Fibroblast of villous mesenchyme (primary cell): ENCODE results near the gene ZNF594. TPM values are rescaled to one million over a fixed set of nuclear protein-coding genes. Genes with fewer than 3 reads are reported as not detected.

Experiments
- DNase-seq: peaks from one replicate; pipeline ENCODE4 v3.0.0-alpha.2; 2010; ENCODE audit warnings: low read depth
- H3K4me3 ChIP-seq: 2 replicates; pipeline ENCODE4 v1.5.1; 2011; ENCODE audit warnings: low read depth, mild to moderate bottlenecking, low read length
- CTCF ChIP-seq: IDR thresholded peaks from 2 replicates; pipeline ENCODE4 v1.5.1; 2012; ENCODE audit warnings: low read depth, mild to moderate bottlenecking, low read length; ENCODE audit not compliant: insufficient read depth
- total RNA-seq: library from RNA; depleted of rRNA; stranded (reverse); fragments of >200 nt; gene quantifications from 2 replicates; pipeline ENCODE4 v1.2.3, GENCODE V29; 2012

Gene ZNF594
- total RNA-seq, 1 donor, result 11.7 TPM

DNA sequence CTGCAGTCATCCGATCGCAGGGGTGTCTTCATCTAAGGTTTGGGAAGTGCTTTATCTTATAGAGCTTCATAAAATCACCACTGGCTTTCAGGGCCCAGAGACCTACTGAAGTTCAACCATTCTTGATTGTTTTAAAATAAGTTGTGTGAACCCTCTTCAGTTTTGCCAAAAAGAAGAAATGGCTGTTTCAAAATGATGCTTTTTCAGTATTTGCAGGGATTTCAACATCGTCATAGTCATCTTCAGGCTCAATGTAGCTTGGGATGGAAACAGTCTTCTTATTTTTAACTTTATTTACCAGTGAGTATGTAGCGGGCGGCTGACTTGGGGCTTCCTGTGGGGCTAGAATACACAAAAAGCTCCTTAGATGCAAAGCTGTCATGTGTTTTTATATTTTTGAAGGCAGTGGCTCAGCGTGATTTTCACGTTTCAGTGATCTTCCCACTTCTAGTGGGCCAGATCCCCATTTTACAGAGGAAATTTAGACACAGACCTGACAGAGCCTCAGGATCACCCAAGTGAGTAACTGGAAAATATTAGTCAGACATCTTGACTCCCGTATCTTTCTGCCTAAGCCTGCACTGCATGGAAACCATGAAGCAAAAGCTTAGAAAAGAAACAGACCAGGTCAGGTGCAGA is 19.1 kb upstream of the ZNF594 start:
- no peak for DNase-seq
- TF ChIP-seq CTCF, result no peak

DNA sequence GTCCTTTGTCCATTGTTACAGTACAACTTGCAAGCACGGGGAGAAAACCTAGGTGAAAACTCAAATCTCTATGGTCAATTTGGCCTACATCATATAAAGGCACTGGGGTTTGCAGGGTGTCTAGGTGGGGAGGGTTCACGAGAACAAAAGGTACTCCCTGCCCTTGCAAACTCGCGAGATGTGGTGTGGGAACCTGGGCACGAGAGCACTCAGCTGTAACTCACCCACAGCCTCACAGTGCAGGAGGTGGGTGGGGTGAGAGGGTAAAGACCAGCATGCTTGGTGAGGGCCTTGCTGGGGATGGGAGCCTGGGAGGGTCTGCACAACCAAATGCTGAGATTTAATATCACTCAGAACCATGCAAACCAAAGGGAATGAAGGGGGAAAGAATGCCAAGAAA is 18.4 kb upstream of the ZNF594 start:
- DNase-seq, result no peak
- H3K4me3 ChIP-seq, result no peak overlapping the region
- no peak for TF ChIP-seq CTCF

More for the DNA sequence above, 19.1 kb upstream of the ZNF594 start:
- no peak overlapping the region for H3K4me3 ChIP-seq

DNA sequence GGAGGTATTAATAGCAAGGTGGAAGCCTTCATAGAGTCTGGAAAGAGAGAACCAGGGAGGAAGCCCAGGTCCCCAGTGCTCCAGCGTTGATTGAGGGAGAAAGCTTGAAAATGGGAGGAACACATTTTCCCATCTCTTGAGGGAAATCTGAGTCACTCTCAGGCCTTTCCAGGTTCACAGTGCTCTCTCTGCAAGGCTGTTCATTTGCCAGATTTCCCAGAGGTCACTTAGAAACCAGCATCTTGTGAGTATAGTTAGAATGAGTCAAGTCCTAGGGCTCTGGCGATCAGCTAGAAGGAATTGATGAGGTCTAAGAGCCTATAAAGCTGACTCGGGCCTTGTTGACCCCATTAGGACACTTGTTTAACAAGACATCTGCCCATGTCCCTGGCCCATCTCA is 17.7 kb upstream of the ZNF594 start:
- H3K4me3 ChIP-seq, result no peak overlapping the region
- no peak for DNase-seq
- no peak for TF ChIP-seq CTCF

DNA sequence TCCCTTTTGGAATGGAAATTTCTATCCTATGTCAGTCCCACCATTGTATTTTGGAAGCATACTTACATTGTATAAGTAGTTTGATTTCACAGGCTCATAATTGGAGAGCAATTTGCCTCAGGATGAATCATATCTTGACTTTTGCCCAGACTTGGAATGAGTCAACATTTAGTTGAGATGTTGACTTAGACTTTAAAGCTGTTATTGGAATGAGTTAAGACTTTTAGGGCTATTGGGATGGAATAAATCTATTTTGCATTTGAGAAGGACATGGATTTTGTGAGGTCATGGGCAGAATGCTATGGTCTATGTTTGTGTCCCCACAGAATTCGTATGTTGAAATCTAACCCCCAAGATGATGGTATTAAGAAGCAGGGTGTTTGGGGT is 12.2 kb upstream of the ZNF594 start:
- peak; percentile 22 for DNase-seq
- TF ChIP-seq CTCF, result no peak
- no peak overlapping the region for H3K4me3 ChIP-seq

GRCh38 chr17:5203178-5203907 is 11.7 kb upstream of the ZNF594 start:
- no peak overlapping the region for H3K4me3 ChIP-seq
- no peak for TF ChIP-seq CTCF
- peak; percentile 14 for DNase-seq

DNA sequence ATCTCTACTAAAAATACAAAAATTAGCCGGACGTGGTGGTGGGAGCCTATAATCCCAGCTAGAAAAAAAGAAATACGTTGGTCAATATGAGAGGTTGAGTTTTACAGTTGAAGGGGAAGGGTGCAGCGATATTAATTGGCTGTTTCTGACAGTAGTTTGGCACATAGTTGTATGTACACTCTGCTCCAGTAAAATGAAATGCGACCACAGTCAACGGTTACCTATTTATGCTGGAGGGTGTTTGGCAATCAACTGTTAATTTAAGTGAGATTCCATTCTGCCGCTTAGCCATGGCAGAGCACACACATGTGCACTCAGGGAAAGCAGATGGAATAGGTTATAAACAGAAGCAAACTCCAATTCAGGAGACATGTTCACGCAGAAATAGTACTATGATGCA is 9.3 kb upstream of the ZNF594 start:
- DNase-seq, result no peak
- H3K4me3 ChIP-seq, result no peak overlapping the region
- no peak for TF ChIP-seq CTCF
